Right atrium auricular region (tissue), 2 donors: Measurements from ENCODE around the gene RIC3. TPM values are rescaled to one million over a fixed set of nuclear protein-coding genes. Genes with fewer than 3 reads are reported as not detected.

Experiments used
- DNase-seq: peaks from one replicate; pipeline ENCODE4 v3.0.0-alpha.2; 2019; ENCODE audit warnings: low spot score
- H3K27ac ChIP-seq, 2 donors: fragments of 200-600 bp; sonication (generic); 1 replicate in 1 of 2; 2 replicates in 1 of 2; pipeline ENCODE4 v1.5.1; 2016 to 2019
- H3K27me3 ChIP-seq, 2 donors: fragments of 200-600 bp; sonication (generic); one replicate each; pipeline versions ENCODE4 v1.5.1 to v1.6.0; 2017 to 2019
- H3K36me3 ChIP-seq: fragments of 200-600 bp; sonication (generic); one replicate; pipeline ENCODE4 v1.5.1; 2016
- H3K4me1 ChIP-seq, 2 donors: fragments of 200-600 bp; sonication (generic); one replicate each; pipeline versions ENCODE4 v1.5.1 to v1.6.0; 2017 to 2019
- H3K4me3 ChIP-seq, 2 donors: fragments of 200-600 bp; sonication (generic); 1 replicate in 1 of 2; 2 replicates in 1 of 2; pipeline ENCODE4 v1.5.1; 2017 to 2019; ENCODE audit warnings: mild to moderate bottlenecking in 1 of 2, moderate library complexity in 1 of 2
- H3K9me3 ChIP-seq, 2 donors: fragments of 200-600 bp; sonication (generic); one replicate each; pipeline ENCODE4 v1.5.1; 2019
- CTCF ChIP-seq, 2 donors: fragments of 200-600 bp; sonication (generic); IDR thresholded peaks; one replicate each; pipeline ENCODE4 v1.5.1; 2019; ENCODE audit warnings: antibody characterized with exemption in 2 of 2
- total RNA-seq, 2 donors: library from RNA; depleted of rRNA; stranded (reverse); fragments of >200 nt; gene quantifications; one replicate each; pipeline ENCODE4 v1.1.0, GENCODE V29; 2016

RIC3 gene
- total RNA-seq, 2 donors from 2014 or later = 7.9 to 8.5 TPM

- Histone ChIP-seq H3K9me3 (no peaks in the 10 kb centered on the region), H3K27me3 (no peaks in the 10 kb centered on the region), H3K4me3 (no peak overlapping the region), H3K36me3 (no peaks in the 10 kb centered on the region), H3K27ac (no peak overlapping the region), H3K4me1 (peaks cover 0 to 16% of the 10 kb centered on the region in 2 donors)
- TF ChIP-seq CTCF (IDR thresholded peaks at IDR 0.05) = no peak
- DNase-seq = no peak
These were observed 35.2 kb upstream of the RIC3 start for GRCh38 chr11:8204025-8204424.

GRCh38 chr11:8203414-8203715, 34.5 kb upstream of the RIC3 start:
- no peak overlapping the region for H3K4me3 ChIP-seq
- DNase-seq = no peak
- no peak for TF ChIP-seq CTCF (IDR thresholded peaks at IDR 0.05)
- H3K27ac ChIP-seq = no peak overlapping the region
- no peaks in the 10 kb centered on the region for H3K36me3 ChIP-seq
- no peaks in the 10 kb centered on the region for H3K9me3 ChIP-seq
- no peaks in the 10 kb centered on the region for H3K27me3 ChIP-seq
- H3K4me1 ChIP-seq = peaks cover 0 to 16% of the 10 kb centered on the region in 2 donors

GRCh38 chr11:8202516-8203413, 33.9 kb upstream of the RIC3 start:
- no peak for DNase-seq
- Histone ChIP-seq H3K4me3 (no peak overlapping the region), H3K4me1 (peaks cover 0 to 16% of the 10 kb centered on the region in 2 donors), H3K27me3 (no peaks in the 10 kb centered on the region), H3K9me3 (no peaks in the 10 kb centered on the region), H3K36me3 (no peaks in the 10 kb centered on the region), H3K27ac (no peak overlapping the region)
- TF ChIP-seq CTCF (IDR thresholded peaks at IDR 0.05) = no peak

- H3K27me3 ChIP-seq = no peaks in the 10 kb centered on the region
- DNase-seq = no peak
- H3K9me3 ChIP-seq = no peaks in the 10 kb centered on the region
- peaks cover 0 to 9% of the 10 kb centered on the region in 2 donors for H3K4me1 ChIP-seq
- no peak overlapping the region for H3K4me3 ChIP-seq
- H3K27ac ChIP-seq = no peak overlapping the region
- H3K36me3 ChIP-seq = no peaks in the 10 kb centered on the region
- TF ChIP-seq CTCF (IDR thresholded peaks at IDR 0.05) = no peak
These were observed 33.0 kb upstream of the RIC3 start for GRCh38 chr11:8201644-8202365.

GRCh38 chr11:8199676-8200075, 30.9 kb upstream of the RIC3 start:
- no peak for TF ChIP-seq CTCF (IDR thresholded peaks at IDR 0.05)
- DNase-seq = no peak
- H3K4me1 ChIP-seq = no peaks in the 10 kb centered on the region
- H3K27me3 ChIP-seq = no peaks in the 10 kb centered on the region
- H3K36me3 ChIP-seq = no peaks in the 10 kb centered on the region
- no peak overlapping the region for H3K27ac ChIP-seq
- H3K9me3 ChIP-seq = no peaks in the 10 kb centered on the region
- H3K4me3 ChIP-seq = no peak overlapping the region
